GM12801 (cell line): ENCODE results near the gene RALBP1.

Experiments
- CTCF ChIP-seq: IDR thresholded peaks from one replicate; pipeline ENCODE4 v1.5.1; 2011; ENCODE audit warnings: control low read depth; ENCODE audit not compliant: insufficient read length; ENCODE audit errors: extremely low read depth

RALBP1 gene

GRCh38 chr18:9434122-9434701 is 41.1 kb upstream of the RALBP1 start:
- no peak for TF ChIP-seq CTCF

- TF ChIP-seq CTCF: no peak
Measured at GRCh38 chr18:9435041-9435440, 40.3 kb upstream of the RALBP1 start.

- TF ChIP-seq CTCF: no peak
Measured at GRCh38 chr18:9436206-9436929, 38.9 kb upstream of the RALBP1 start.

GRCh38 chr18:9437021-9437437 is 38.3 kb upstream of the RALBP1 start:
- no peak for TF ChIP-seq CTCF

GRCh38 chr18:9437672-9438071 is 37.6 kb upstream of the RALBP1 start:
- TF ChIP-seq CTCF: no peak

GRCh38 chr18:9441061-9441460 is 34.3 kb upstream of the RALBP1 start:
- no peak for TF ChIP-seq CTCF

- no peak for TF ChIP-seq CTCF
Measured at GRCh38 chr18:9444549-9444948, 30.8 kb upstream of the RALBP1 start.
